Psoas muscle (tissue), 8 donors: ENCODE measurements around the gene ANXA6. TPM values are rescaled to one million over a fixed set of nuclear protein-coding genes. Genes with fewer than 3 reads are reported as not detected.

ENCODE experiments used
- ATAC-seq, 4 donors: fragments of 200-7000 bp; cut with Tn5 transposase; one replicate each; pipeline ENCODE4 v1.9.1; 2020; ENCODE audit warnings: moderate library complexity in 3 of 4, mild to moderate bottlenecking in 2 of 4
- DNase-seq, 2 donors: peaks; one replicate each; pipeline ENCODE4 v3.0.0-alpha.2; 2020
- H3K27ac ChIP-seq: fragments of 200-600 bp; one replicate; pipeline ENCODE4 v1.8.0; 2022
- H3K27me3 ChIP-seq, 3 donors: fragments of 200-600 bp in 1 of 3; one replicate each; pipeline versions ENCODE4 v1.6.1 to v1.8.0; 2013 to 2022; ENCODE audit warnings: low read length in 2 of 3, mild to moderate bottlenecking in 2 of 3, moderate library complexity in 1 of 3; ENCODE audit not compliant: insufficient read depth in 3 of 3
- H3K36me3 ChIP-seq, 2 donors: fragments of 200-600 bp in 1 of 2; one replicate each; pipeline versions ENCODE4 v1.6.1 to v1.8.0; 2013 to 2022; ENCODE audit warnings: low read depth in 1 of 2, mild to moderate bottlenecking in 1 of 2, moderate library complexity in 1 of 2; ENCODE audit not compliant: insufficient read depth in 1 of 2
- H3K4me1 ChIP-seq: fragments of 200-600 bp; one replicate; pipeline ENCODE4 v1.8.0; 2022
- H3K4me3 ChIP-seq: fragments of 200-600 bp; one replicate; pipeline ENCODE4 v1.8.0; 2022; ENCODE audit warnings: mild to moderate bottlenecking
- H3K9me3 ChIP-seq: fragments of 200-600 bp; one replicate; pipeline ENCODE4 v1.8.0; 2022
- CTCF ChIP-seq: fragments of 200-600 bp; IDR thresholded peaks from one replicate; pipeline ENCODE4 v1.8.0; 2022; ENCODE audit warnings: antibody characterized with exemption
- WGBS, 3 donors: extraction: QIAGEN DNeasy Blood & Tissue Kit; methylation state at CpG; one replicate each; pipeline versions ENCODE4 v1.1.6 to v1.1.7; 2013; 5-methylcytosine and 5-hydroxymethylcytosine counted together
- intact Hi-C, 2 donors: fragments of 100-400 bp; cut with DNase I; formaldehyde crosslinking; loops; one replicate each; pipeline versions ENCODE4 v1.11.0 to v1.14.2; 2022
- polyA plus RNA-seq, 3 donors: library from polyadenylated mRNA; stranded (reverse); fragments of 200-250 nt; gene quantifications; one replicate each; pipeline ENCODE4 v1.2.3, GENCODE V29; 2013
- total RNA-seq, 4 donors: library from RNA; stranded (reverse); fragmentation: NEBNext Ultra II Directional in 2 of 4; extraction: Animal tissue kit (Norgen Biotek cat#: 25700) in 2 of 4; gene quantifications; one replicate each; pipeline versions ENCODE4 v1.2.1 to v1.2.4, GENCODE V29; 2021 to 2023
- donor health status: healthy with polysubstance abuse.
- donor health status: DM: no; HTN: no; CAD: no; lungs with moderate emphysema.
- donor health status: Bipolar disorder and iron deficiency.
- donor health status: healthy.
- donor health status: DM: yes; HTN: yes; CAD: no.
- donor health status: DM: no; HTN: no; CAD: no.
- donor health status: DM: no; HTN: no; CAD: no.
- donor health status: DM: yes; HTN: yes; CAD: no.

Gene ANXA6
- total and polyA plus RNA-seq, 7 donors, result 81.4 to 234 (median 133) TPM

DNA sequence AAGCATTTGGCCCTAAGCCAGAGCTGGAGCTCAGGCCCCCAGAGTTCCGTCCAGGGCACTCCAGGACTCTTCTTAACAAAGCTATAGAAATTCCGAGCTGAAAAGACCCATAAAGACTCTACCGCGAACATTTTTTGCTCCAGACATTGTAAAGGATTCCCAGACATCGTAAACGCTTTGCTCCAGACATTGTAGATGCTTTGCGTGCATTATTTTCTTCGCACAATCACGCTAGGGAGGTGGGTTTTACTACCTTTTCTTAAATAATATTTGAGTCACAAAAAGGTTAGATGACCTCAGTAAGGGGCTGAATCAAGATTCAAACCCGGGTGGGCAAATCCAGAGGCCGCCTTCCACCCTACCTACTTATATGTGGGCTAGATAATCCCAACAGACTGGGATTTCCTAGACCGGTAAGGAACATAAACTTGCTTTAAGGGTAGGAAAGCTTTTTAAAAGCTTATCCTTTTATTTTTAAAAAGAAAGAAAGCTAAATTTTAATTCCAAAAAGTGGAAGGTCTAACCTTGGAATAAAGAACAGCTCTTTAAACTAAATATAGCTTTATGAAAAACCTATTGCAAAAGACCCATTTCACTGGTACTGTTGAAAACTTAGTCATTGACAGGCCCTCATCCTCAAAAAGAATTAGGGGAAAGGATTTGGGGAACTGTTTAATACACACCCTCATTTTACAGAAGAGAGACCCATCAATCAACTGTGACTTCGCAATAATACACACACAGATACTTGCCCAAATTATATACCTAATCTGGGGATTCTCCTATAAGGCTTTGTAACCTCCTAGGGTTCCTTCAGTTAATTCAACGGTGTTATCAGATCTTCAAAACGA lies 75.9 kb downstream of the ANXA6 start:
- no peaks in the 10 kb centered on the region for H3K9me3 ChIP-seq
- TF ChIP-seq CTCF, result no peak
- peaks cover 75% of the 10 kb centered on the region for H3K4me1 ChIP-seq
- no peaks in the 10 kb centered on the region for H3K27me3 ChIP-seq
- H3K4me3 ChIP-seq, result peak overlapping the region; percentile 98
- WGBS, 3 donors, result 13 to 15% (median 14%) methylated on average over 15 of the region's 15 CpGs
- intact Hi-C loops, result no loop called here
- DNase-seq, result no peak
- H3K27ac ChIP-seq, result peak overlapping the region; percentile 99
- peak in 1 of 4 donors; percentile 21 for ATAC-seq
- peaks cover 0 to 10% of the 10 kb centered on the region in 2 donors for H3K36me3 ChIP-seq

- intact Hi-C loops, result no loop called here
- Histone ChIP-seq H3K27me3 (no peaks in the 10 kb centered on the region), H3K4me3 (peak within 1 kb of the TSS; percentile 98), H3K4me1 (peaks cover 75% of the 10 kb centered on the region), H3K36me3 (peaks cover 0 to 10% of the 10 kb centered on the region in 2 donors), H3K27ac (peak within 1 kb of the TSS; percentile 99), H3K9me3 (no peaks in the 10 kb centered on the region)
- peak; percentile 97 for DNase-seq
- 0% methylated on average over 52 to 86 of the region's 86 CpGs for WGBS, 3 donors
- peak; percentile 89 to 93 (median 92) for ATAC-seq
- no peak for TF ChIP-seq CTCF
Measured at GRCh38 chr5:151080613-151081430, 76.8 kb downstream of the ANXA6 start, which contains the start of gene TNIP1. TSS of gene TNIP1 (minus strand) at chr5:151081034. CDS start at chr5:151065095, 15,939 bp downstream.

DNA sequence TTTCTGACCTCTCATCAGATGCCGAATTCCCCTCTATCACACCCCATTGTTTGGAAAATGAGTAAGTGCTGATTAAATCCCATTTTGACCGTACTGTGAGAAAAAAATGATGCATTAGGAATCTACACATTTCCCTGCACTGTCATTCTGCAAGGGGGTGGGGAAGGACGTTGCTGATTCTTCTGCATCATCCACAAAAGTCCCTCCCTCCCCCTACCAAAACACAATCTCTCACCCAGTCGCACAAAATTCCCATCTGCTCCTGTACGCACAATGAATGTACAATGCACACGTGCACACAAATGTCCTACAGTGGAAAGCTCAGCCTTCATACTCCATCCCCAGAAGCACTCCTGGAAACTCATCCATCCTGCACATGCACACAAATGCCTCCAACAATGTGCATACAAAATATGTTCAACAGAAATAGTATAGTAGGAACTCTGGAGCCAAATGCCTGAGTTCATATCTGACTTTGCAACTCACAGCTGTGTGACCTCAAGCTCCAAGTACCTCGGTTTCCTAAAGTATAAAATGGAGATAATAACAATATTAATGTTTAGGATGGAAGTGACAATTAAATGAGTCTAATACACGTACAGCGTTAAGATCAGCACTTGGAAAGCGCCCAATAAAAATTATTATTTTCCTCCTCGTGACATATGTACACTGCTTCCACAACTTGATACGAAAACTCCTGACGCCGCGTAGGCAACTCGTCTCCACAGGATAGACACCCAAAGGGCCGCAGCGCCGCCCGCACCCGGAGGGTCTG lies 77.6 kb downstream of the ANXA6 start:
- H3K27me3 ChIP-seq, result no peaks in the 10 kb centered on the region
- H3K27ac ChIP-seq, result peak overlapping the region; percentile 99
- DNase-seq, result no peak
- H3K36me3 ChIP-seq, result peaks cover 0 to 10% of the 10 kb centered on the region in 2 donors
- H3K4me3 ChIP-seq, result peak overlapping the region; percentile 98
- TF ChIP-seq CTCF, result no peak
- intact Hi-C loops, result loop anchor here in 1 of 2 donors (2.0 kb wide), 1 partner anchor 15 kb away; no protein-coding TSS in a partner anchor
- no peaks in the 10 kb centered on the region for H3K9me3 ChIP-seq
- 3 to 9% (median 3%) methylated on average over 21 of the region's 21 CpGs for WGBS, 3 donors
- no peak for ATAC-seq
- H3K4me1 ChIP-seq, result peaks cover 76% of the 10 kb centered on the region

DNA sequence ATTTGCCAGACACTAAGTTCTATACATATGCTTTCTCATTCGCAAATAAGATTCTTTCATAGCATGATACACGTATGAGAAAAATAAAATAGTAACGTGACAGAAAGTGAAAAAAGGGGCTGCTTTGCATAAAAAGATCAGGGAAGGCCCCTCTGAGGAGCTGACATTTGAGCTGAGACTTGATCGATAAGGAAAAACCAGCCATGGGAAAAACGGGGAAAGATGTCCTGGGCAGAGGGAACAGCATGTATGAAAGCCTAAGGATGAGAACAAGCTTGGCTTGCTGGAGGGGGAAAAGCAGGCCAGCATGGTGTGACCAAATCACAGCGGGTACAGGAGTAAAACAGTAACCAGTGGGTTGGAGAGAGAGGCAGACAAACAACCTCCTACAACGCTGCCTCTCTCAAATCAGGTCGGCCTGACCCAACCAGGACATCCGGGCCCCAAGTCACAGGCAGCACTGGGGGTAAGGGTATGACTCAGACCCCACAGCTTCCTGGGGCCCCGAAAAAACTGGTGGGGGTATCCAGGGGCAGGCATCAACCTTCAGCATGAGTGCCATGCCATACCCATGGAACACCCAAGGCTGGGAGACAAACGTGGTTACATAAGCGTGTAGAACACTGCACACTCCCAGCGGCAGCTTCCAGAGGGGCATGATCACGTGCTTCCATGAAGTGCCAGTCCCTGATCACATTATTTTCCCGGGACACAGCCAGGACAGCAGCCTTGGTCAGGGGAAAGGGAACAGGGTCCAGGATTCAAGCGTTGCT lies 78.9 kb downstream of the ANXA6 start:
- no peaks in the 10 kb centered on the region for H3K9me3 ChIP-seq
- intact Hi-C loops, result loop anchor here in 1 of 2 donors (2.0 kb wide), 1 partner anchor 14 kb away; no protein-coding TSS in a partner anchor
- H3K27me3 ChIP-seq, result no peaks in the 10 kb centered on the region
- peaks cover 80% of the 10 kb centered on the region for H3K4me1 ChIP-seq
- ATAC-seq (no peak), DNase-seq (peak; percentile 11 to 54)
- TF ChIP-seq CTCF, result no peak
- H3K36me3 ChIP-seq, result peaks cover 0 to 10% of the 10 kb centered on the region in 2 donors
- H3K4me3 ChIP-seq, result peak overlapping the region; percentile 98
- 33 to 54% (median 40%) methylated on average over 16 of the region's 16 CpGs for WGBS, 3 donors
- peak overlapping the region; percentile 99 for H3K27ac ChIP-seq
